Measurements from ENCODE around the gene ALG8.

- TF ChIP-seq POLR2AphosphoS5 (IDR thresholded peaks at IDR 0.05; ENCODE audit: borderline replicate concordance, low read depth, low read length): no peak
- TF ChIP-seq EZH2 (IDR thresholded peaks at IDR 0.05): no peak
Measured at GRCh38 chr11:78078218-78079167, 60.9 kb downstream of the ALG8 start.

Data from SK-N-MC (cell line).